Fibroblast of upper back skin (primary cell): ENCODE data around the gene ANO1.
A peak's percentile ranks its signal among the peaks of the same experiment; 100 is the strongest.
"Not testable (repeated sequence)": the region's sequence is repeated elsewhere in the genome, so short reads cannot be mapped to it uniquely, and the experiment has no call there.

ENCODE experiments used
- DNase-seq: peaks from one replicate; pipeline ENCODE4 v3.0.0-alpha.2; 2013

The ANO1 gene

GRCh38 chr11:70194792-70195791, 117.0 kb downstream of the ANO1 start:
- DNase-seq = no peak

- DNase-seq = no peak
Observed at GRCh38 chr11:70200212-70200844, 122.2 kb downstream of the ANO1 start.

- not testable (repeated sequence) for DNase-seq
Observed at GRCh38 chr11:70201047-70201446, 122.9 kb downstream of the ANO1 start.

GRCh38 chr11:70201882-70202861, 124.1 kb downstream of the ANO1 start:
- DNase-seq = peak; percentile 51

GRCh38 chr11:70202920-70203750, 125.0 kb downstream of the ANO1 start, which contains the start of gene FADD:
TSS of gene FADD (plus strand) at chr11:70203296. CDS start at chr11:70203460, 164 bp downstream.
- peak; percentile 93 for DNase-seq

- peak; percentile 87 for DNase-seq
Observed at GRCh38 chr11:70203751-70204465, 125.8 kb downstream of the ANO1 start.

GRCh38 chr11:70204466-70204799, 126.3 kb downstream of the ANO1 start:
- no peak for DNase-seq

- DNase-seq = no peak
Observed at GRCh38 chr11:70205049-70205725, 127.1 kb downstream of the ANO1 start.

GRCh38 chr11:70205766-70206165, 127.6 kb downstream of the ANO1 start:
- no peak for DNase-seq

- no peak for DNase-seq
Observed at GRCh38 chr11:70206226-70206981, 128.3 kb downstream of the ANO1 start.

GRCh38 chr11:70206982-70207376, 128.9 kb downstream of the ANO1 start:
- DNase-seq = no peak

- no peak for DNase-seq
Observed at GRCh38 chr11:70207531-70208131, 129.5 kb downstream of the ANO1 start.

- DNase-seq = no peak
Observed at GRCh38 chr11:70209391-70209912, 131.3 kb downstream of the ANO1 start.

GRCh38 chr11:70210051-70210501, 132.0 kb downstream of the ANO1 start:
- peak; percentile 73 for DNase-seq

- DNase-seq = no peak
Observed at GRCh38 chr11:70210530-70210929, 132.4 kb downstream of the ANO1 start.

GRCh38 chr11:70212227-70212811, 134.2 kb downstream of the ANO1 start:
- no peak for DNase-seq

- DNase-seq = not testable (repeated sequence)
Observed at GRCh38 chr11:70217388-70217787, 139.3 kb downstream of the ANO1 start.

- DNase-seq = not testable (repeated sequence)
Observed at GRCh38 chr11:70218076-70218475, 140.0 kb downstream of the ANO1 start.

GRCh38 chr11:70220136-70220535, 142.0 kb downstream of the ANO1 start:
- DNase-seq = no peak
